CD4-positive, alpha-beta memory T cell (primary cell): ENCODE results near the gene FCRLB. TPM values are rescaled to one million over a fixed set of nuclear protein-coding genes. Genes with fewer than 3 reads are reported as not detected.

Source experiments
- CTCF ChIA-PET: fragments of 350-600 bp; sonication (Branson Sonifier 250); formaldehyde crosslinking; loops from one replicate; lab custom pipeline; 2021; ENCODE audit warnings: inconsistent platforms; ENCODE audit not compliant: partially characterized antibody; lab: Charles Lee
- POLR2A ChIA-PET: fragments of 350-600 bp; sonication (Branson Sonifier 250); formaldehyde crosslinking; loops from one replicate; lab custom pipeline; 2021; ENCODE audit not compliant: partially characterized antibody; lab: Charles Lee
- DNase-seq, 5 donors: peaks; one replicate each; pipeline versions ENCODE4 v3.0.0 to v3.0.0-alpha.2; 2020 to 2022; ENCODE audit warnings: mixed read lengths in 1 of 5
- H3K27ac ChIP-seq: one replicate; pipeline ENCODE4 v1.7.0; 2013; ENCODE audit warnings: low read depth, low read length
- H3K27me3 ChIP-seq: 2 replicates; pipeline ENCODE4 v1.7.0; 2013; ENCODE audit warnings: mild to moderate bottlenecking, low read length, moderate library complexity; ENCODE audit not compliant: insufficient read depth
- H3K36me3 ChIP-seq: 2 replicates; pipeline ENCODE4 v1.7.0; 2013; ENCODE audit warnings: mild to moderate bottlenecking, low read length, moderate library complexity; ENCODE audit not compliant: insufficient read depth
- H3K4me1 ChIP-seq: 2 replicates; pipeline ENCODE4 v1.7.0; 2013; ENCODE audit warnings: mild to moderate bottlenecking, low read length, moderate library complexity; ENCODE audit not compliant: insufficient read depth
- H3K4me3 ChIP-seq, 2 donors: one replicate each; pipeline ENCODE4 v1.7.0; 2013; ENCODE audit warnings: low read length in 2 of 2, mild to moderate bottlenecking in 1 of 2
- H3K9me3 ChIP-seq, 2 donors: one replicate each; pipeline ENCODE4 v1.7.0; 2013; ENCODE audit warnings: low read length in 2 of 2, control low read depth in 1 of 2; ENCODE audit not compliant: control insufficient read depth in 1 of 2
- H3K27ac Mint-ChIP-seq, 7 donors: one replicate each; pipeline ENCODE4 v1.8.0; 2020 to 2021; ENCODE audit warnings: mixed read lengths in 7 of 7, mild to moderate bottlenecking in 6 of 7, inconsistent platforms in 3 of 7, moderate library complexity in 3 of 7
- H3K27me3 Mint-ChIP-seq, 2 donors: one replicate each; pipeline ENCODE4 v1.8.0; 2020 to 2021; ENCODE audit warnings: mixed read lengths in 2 of 2
- H3K36me3 Mint-ChIP-seq, 2 donors: one replicate each; pipeline ENCODE4 v1.8.0; 2020 to 2021; ENCODE audit warnings: mixed read lengths in 2 of 2, inconsistent platforms in 1 of 2, mild to moderate bottlenecking in 1 of 2
- H3K4me1 Mint-ChIP-seq, 4 donors: one replicate each; pipeline ENCODE4 v1.8.0; 2020 to 2021; ENCODE audit warnings: mixed read lengths in 4 of 4, mild to moderate bottlenecking in 1 of 4
- H3K4me3 Mint-ChIP-seq, 8 donors: one replicate each; pipeline ENCODE4 v1.8.0; 2020 to 2021; ENCODE audit warnings: mixed read lengths in 8 of 8, mild to moderate bottlenecking in 7 of 8, moderate library complexity in 6 of 8, inconsistent platforms in 3 of 8
- H3K9me3 Mint-ChIP-seq, 8 donors: one replicate each; pipeline ENCODE4 v1.8.0; 2020 to 2021; ENCODE audit warnings: mixed read lengths in 8 of 8, mild to moderate bottlenecking in 5 of 8, inconsistent platforms in 3 of 8, moderate library complexity in 1 of 8
- intact Hi-C: fragments of 100-400 bp; cut with micrococcal nuclease; formaldehyde crosslinking; loops from one replicate; pipeline ENCODE4 v1.15.1; 2023
- polyA plus RNA-seq, 2 donors: library from polyadenylated mRNA; unstranded; fragments of 300-500 nt; fragmentation: Illumina TruSeq; gene quantifications; one replicate each; pipeline ENCODE4 v1.2.3, GENCODE V29; 2021
- total RNA-seq, 2 experiments: library from RNA; stranded (reverse); gene quantifications; one replicate each; pipeline ENCODE4 v1.2.3, GENCODE V29; 2021

The FCRLB gene
- total and polyA plus RNA-seq, 4 experiments from 2014 or later = 1.0 to 1.6 (median 1.4) TPM

DNA sequence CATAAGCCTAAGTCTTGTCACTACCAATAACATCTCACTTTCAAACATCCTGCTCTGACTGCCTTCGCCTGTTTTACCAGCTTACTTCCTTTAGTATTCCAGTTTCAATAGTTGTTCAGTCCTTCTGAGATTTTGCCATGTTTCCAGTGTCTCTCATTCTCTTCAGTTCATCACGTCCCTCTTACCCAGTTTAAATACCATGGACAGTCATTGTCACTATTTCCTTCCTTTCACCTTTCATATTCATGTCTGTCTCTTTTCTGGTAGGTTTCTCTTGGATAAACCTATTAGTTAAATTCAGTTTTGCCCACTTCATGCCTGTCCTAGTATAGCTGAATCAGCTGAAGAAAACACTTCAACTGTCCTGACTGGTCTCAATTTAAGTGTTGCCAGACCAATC is 50.6 kb downstream of the FCRLB start:
- no peak overlapping the region for H3K27ac ChIP-seq
- ChIA-PET POLR2A (interaction anchor here (0.6 to 1.0 kb wide), 2 partner anchors 46 to 1491 kb away, joined by 3 read pairs; no protein-coding TSS in a partner anchor), CTCF (interaction anchor here (1.2 to 2.0 kb wide), 2 partner anchors 9 to 265 kb away, joined by 3 to 9 read pairs; no protein-coding TSS in a partner anchor)
- H3K4me1 ChIP-seq = peaks cover 82% of the 10 kb centered on the region
- Mint-ChIP-seq H3K9me3 (no peaks in the 10 kb centered on the region), H3K36me3 (no peaks in the 10 kb centered on the region), H3K4me1 (peaks cover 24 to 33% (median 28%) of the 10 kb centered on the region in 4 donors), H3K27ac (no peak overlapping the region), H3K4me3 (no peak overlapping the region), H3K27me3 (no peaks in the 10 kb centered on the region)
- H3K27me3 ChIP-seq = no peaks in the 10 kb centered on the region
- intact Hi-C loops = no loop called here
- no peaks in the 10 kb centered on the region for H3K36me3 ChIP-seq
- no peak for DNase-seq
- no peak overlapping the region for H3K4me3 ChIP-seq
- no peaks in the 10 kb centered on the region for H3K9me3 ChIP-seq

GRCh38 chr1:161772397-161772796 is 51.1 kb downstream of the FCRLB start:
- H3K27ac ChIP-seq = no peak overlapping the region
- no peaks in the 10 kb centered on the region for H3K27me3 ChIP-seq
- intact Hi-C loops = no loop called here
- no peak overlapping the region for H3K4me3 Mint-ChIP-seq
- no peaks in the 10 kb centered on the region for H3K36me3 Mint-ChIP-seq
- no peak for DNase-seq
- H3K27me3 Mint-ChIP-seq = no peaks in the 10 kb centered on the region
- no peaks in the 10 kb centered on the region for H3K9me3 Mint-ChIP-seq
- no peak overlapping the region for H3K4me3 ChIP-seq
- peaks cover 21 to 29% (median 24%) of the 10 kb centered on the region in 4 donors for H3K4me1 Mint-ChIP-seq
- peaks cover 82% of the 10 kb centered on the region for H3K4me1 ChIP-seq
- H3K36me3 ChIP-seq = no peaks in the 10 kb centered on the region
- no peaks in the 10 kb centered on the region for H3K9me3 ChIP-seq
- ChIA-PET CTCF (interaction anchor here (1.2 to 2.0 kb wide), 2 partner anchors 9 to 265 kb away, joined by 3 to 9 read pairs; no protein-coding TSS in a partner anchor), POLR2A (interaction anchor here (0.6 to 1.0 kb wide), 2 partner anchors 46 to 1491 kb away, joined by 3 read pairs; no protein-coding TSS in a partner anchor)
- no peak overlapping the region for H3K27ac Mint-ChIP-seq

DNA sequence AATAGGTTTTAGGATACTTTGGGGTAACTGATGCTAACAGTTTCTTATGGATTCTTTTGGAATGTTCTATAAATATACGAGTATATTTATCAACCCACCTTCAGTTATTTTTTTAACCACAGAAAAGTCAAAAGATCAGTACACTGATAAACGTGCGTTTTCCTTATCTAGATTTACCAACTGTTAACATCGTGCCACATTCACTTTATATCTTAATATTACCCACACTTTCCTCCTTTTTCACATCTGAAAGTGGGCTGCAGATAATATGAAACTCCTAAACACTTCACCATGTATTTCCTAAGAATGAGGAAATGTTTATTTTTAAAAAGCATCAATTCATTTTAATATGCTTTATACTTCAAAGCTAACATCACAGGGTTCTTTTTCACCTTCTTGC is 52.4 kb downstream of the FCRLB start:
- POLR2A ChIA-PET = no interaction called here
- peaks cover 72% of the 10 kb centered on the region for H3K4me1 ChIP-seq
- peaks cover 2 to 3% of the 10 kb centered on the region in 2 donors for H3K36me3 Mint-ChIP-seq
- no peaks in the 10 kb centered on the region for H3K9me3 ChIP-seq
- CTCF ChIA-PET = no interaction called here
- H3K36me3 ChIP-seq = no peaks in the 10 kb centered on the region
- no peaks in the 10 kb centered on the region for H3K27me3 ChIP-seq
- no peak for DNase-seq
- no peak overlapping the region for H3K27ac ChIP-seq
- no peak overlapping the region for H3K4me3 ChIP-seq
- H3K4me1 Mint-ChIP-seq = peaks cover 15 to 25% (median 18%) of the 10 kb centered on the region in 4 donors
- no peaks in the 10 kb centered on the region for H3K9me3 Mint-ChIP-seq
- peak overlapping the region in 5 of 8 donors; percentile 20 to 61 (median 53) for H3K4me3 Mint-ChIP-seq
- intact Hi-C loops = no loop called here
- no peaks in the 10 kb centered on the region for H3K27me3 Mint-ChIP-seq
- peak overlapping the region in 3 of 7 donors; percentile 7 to 37 (median 15) for H3K27ac Mint-ChIP-seq

DNA sequence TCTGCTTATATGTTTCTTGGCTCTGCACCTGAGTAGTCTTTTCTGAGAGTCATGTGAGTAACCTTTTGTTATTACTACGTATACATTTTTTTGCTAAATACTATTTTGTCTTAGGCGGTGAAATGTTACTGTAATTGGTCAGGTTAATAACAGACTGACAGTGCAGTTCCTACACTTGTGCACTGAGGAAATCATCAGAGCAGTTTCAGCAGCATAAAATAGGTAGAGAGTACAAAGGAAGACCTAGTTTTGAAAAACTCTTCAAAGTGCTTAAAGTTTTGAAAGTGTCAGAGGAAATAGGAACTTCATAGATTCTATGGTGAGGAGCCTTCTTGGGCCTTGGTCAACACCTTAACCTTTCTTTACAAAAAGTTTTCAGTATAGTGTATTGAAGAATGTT is 55.9 kb downstream of the FCRLB start:
- Mint-ChIP-seq H3K4me3 (no peak overlapping the region), H3K27me3 (no peaks in the 10 kb centered on the region), H3K36me3 (peaks cover 17 to 22% of the 10 kb centered on the region in 2 donors), H3K4me1 (peaks cover 5 to 14% (median 8%) of the 10 kb centered on the region in 4 donors), H3K9me3 (no peaks in the 10 kb centered on the region), H3K27ac (no peak overlapping the region)
- Histone ChIP-seq H3K36me3 (no peaks in the 10 kb centered on the region), H3K4me3 (no peak overlapping the region), H3K9me3 (no peaks in the 10 kb centered on the region), H3K27ac (no peak overlapping the region), H3K27me3 (no peaks in the 10 kb centered on the region), H3K4me1 (peaks cover 45% of the 10 kb centered on the region)
- ChIA-PET CTCF (interaction anchor here (0.7 kb wide), 1 partner anchor 14 kb away, joined by 3 read pairs; no protein-coding TSS in a partner anchor), POLR2A (no interaction called here)
- DNase-seq = no peak
- intact Hi-C loops = no loop called here

Other genes with a start within 250 kb of the FCRLB start
- gene FCGR2A, start 216.1 kb upstream of the FCRLB start, total RNA-seq = 1 to 10 TPM; 1.0 to 1.9 TPM
- not detected for gene FCGR2A, start 216.1 kb upstream of the FCRLB start, polyA plus RNA-seq
- 1 to 10 TPM; 2.4 TPM for gene HSPA6, start 197.0 kb upstream of the FCRLB start, total RNA-seq
- under 1 TPM in 1 of 2 donors, not detected in 1; 0.09 TPM for gene HSPA6, start 197.0 kb upstream of the FCRLB start, polyA plus RNA-seq
- 1 to 10 TPM in 1 of 2 experiments, under 1 TPM in 1; 0.81 to 2.1 TPM for gene FCGR3A, start 171.7 kb upstream of the FCRLB start, total RNA-seq
- under 1 TPM in 1 of 2 donors, not detected in 1; 0.14 TPM for gene FCGR3A, start 171.7 kb upstream of the FCRLB start, polyA plus RNA-seq
- not detected for gene FCGR3B, start 90.4 kb upstream of the FCRLB start, total RNA-seq
- not detected for gene FCGR3B, start 90.4 kb upstream of the FCRLB start, polyA plus RNA-seq
- gene FCGR2B, start 58.4 kb upstream of the FCRLB start, total RNA-seq = under 1 TPM; 0.93 to 0.94 TPM
- 1 to 10 TPM in 1 of 2 donors, under 1 TPM in 1; 0.49 to 2.1 TPM for gene FCGR2B, start 58.4 kb upstream of the FCRLB start, polyA plus RNA-seq
- gene FCRLA, start 14.3 kb upstream of the FCRLB start, total RNA-seq = not detected
- 1 to 10 TPM in 1 of 2 donors, under 1 TPM in 1; 0.23 to 2.7 TPM for gene FCRLA, start 14.3 kb upstream of the FCRLB start, polyA plus RNA-seq
- 10 to 100 TPM; 30.4 to 31.6 TPM for gene DUSP12, start 28.2 kb downstream of the FCRLB start, total RNA-seq
- 10 to 100 TPM; 53.8 to 86.5 TPM for gene DUSP12, start 28.2 kb downstream of the FCRLB start, polyA plus RNA-seq
- gene ATF6, start 44.8 kb downstream of the FCRLB start, total RNA-seq = 10 to 100 TPM; 22.3 to 22.4 TPM
- gene ATF6, start 44.8 kb downstream of the FCRLB start, polyA plus RNA-seq = 10 to 100 TPM; 14.3 to 22.7 TPM